Left colon (tissue), 2 donors: ENCODE measurements around the gene MDFIC2. TPM values are rescaled to one million over a fixed set of nuclear protein-coding genes. Genes with fewer than 3 reads are reported as not detected.
A peak's percentile ranks its signal among the peaks of the same experiment; 100 is the strongest.
"Not testable (repeated sequence)": the region's sequence is repeated elsewhere in the genome, so short reads cannot be mapped to it uniquely, and the experiment has no call there.

Source experiments
- ATAC-seq: fragments of 200-7000 bp; cut with Tn5 transposase; one replicate; pipeline ENCODE4 v1.9.1; 2020; ENCODE audit warnings: mild to moderate bottlenecking, moderate library complexity
- DNase-seq, 2 donors: peaks; one replicate each; pipeline ENCODE4 v3.0.0-alpha.2; 2020
- intact Hi-C, 2 donors: fragments of 100-400 bp; cut with DNase I in 1 of 2; cut with micrococcal nuclease in 1 of 2; formaldehyde crosslinking; loops; one replicate each; pipeline versions ENCODE4 v1.11.2 to v1.14.0; 2022; cut with DNase I, micrococcal nuclease
- long read RNA-seq: library from polyadenylated mRNA; unstranded; transcript quantifications from one replicate; pipeline ENCODE4 v2.0.0, GENCODE V29; 2021
- total RNA-seq, 2 donors: library from RNA; stranded (reverse); fragmentation: NEBNext Ultra II Directional; extraction: Animal tissue kit (Norgen Biotek cat#: 25700); gene quantifications; one replicate each; pipeline ENCODE4 v1.2.1, GENCODE V29; 2021
- donor health status: DM: no; HTN: no; CAD: no.
- donor health status: DM: yes; HTN: yes; CAD: no.

MDFIC2 gene
- total RNA-seq: not detected
- long read RNA-seq: 0 reads

DNA sequence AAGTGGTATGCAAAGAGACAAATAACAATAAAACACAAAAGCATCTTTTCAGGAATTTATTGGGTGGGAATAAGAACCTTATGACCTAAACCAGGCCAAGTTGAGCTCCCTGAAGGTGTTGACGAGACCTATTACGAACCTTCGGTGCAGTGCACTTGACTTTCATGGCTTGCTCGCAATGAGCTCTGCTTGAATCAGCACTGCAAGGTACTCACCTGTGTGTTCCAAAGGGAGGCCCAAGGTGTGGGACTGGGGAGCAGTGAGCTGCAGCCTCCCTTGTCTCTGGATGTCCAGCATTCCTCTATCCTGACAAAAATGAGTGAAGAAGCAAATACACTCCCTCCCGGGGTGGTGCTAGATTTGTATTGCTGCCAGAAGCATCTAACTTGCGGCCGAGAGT, at the start of gene MDFIC2:
Gene MDFIC2 (minus strand): TSS at position 303 of the 400 bp plus-strand sequence. CDS start 665 bp downstream, outside the sequence.
- DNase-seq: no peak

DNA sequence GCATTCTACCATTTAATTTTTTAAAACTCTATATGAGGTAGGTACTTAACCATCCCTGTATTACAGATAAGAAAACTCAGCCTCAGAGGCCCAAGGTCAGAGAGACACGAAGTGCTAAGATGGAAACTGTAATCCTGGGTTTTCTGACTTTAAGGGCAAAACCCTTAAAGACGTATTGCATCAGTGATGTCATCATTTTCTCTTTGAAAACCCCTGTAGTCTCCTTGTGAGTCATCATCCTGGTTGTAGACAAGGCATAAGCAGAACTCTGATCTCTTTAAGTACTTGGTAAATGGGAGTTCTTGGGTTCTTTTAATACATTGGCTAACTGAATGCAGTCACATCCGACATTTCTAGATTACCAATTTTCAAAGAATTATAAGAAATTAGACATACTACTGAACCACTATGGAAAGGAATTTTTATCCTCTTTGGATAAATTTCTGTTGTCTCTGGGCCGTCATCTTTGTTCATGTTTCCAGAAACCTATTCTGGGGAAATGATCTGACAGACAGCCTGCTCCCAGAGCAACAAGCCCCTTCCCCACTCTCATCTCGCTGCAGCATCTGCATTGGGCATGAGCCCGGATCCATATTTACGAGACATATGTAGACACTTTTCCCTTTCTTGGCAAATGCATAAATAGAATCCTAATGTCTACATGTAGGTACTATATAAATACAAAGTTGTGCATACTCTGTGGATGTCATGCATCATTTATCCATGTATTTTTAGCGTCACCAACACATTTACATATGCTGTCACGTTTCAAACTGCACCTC, 48.7 kb upstream of the MDFIC2 start:
- intact Hi-C loops: no loop called here
- DNase-seq: no peak
- no peak for ATAC-seq

More for the DNA sequence above, at the start of gene MDFIC2:
- intact Hi-C loops: no loop called here
- no peak for ATAC-seq

DNA sequence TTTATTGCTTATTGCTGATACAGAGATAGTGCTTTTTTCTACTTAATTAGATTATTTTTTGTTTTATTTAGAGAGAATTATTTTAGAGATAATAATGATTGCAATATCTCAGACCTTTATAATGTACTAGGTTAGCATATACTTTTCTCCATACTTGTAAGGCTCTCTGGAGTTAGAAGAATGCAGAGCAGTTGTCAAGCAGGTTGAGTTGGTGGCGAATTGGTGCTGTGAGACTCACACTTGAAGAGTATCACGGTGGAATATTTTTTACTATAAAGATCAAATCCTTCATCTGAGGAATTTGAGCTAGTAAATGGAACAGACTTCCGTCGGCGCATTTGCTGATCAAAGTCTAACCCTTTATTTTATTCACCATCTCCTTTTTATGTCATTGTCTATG, 47.3 kb upstream of the MDFIC2 start:
- no peak for ATAC-seq
- no peak for DNase-seq
- intact Hi-C loops: loop anchor here in 1 of 2 donors (10.0 kb wide), 1 partner anchor 235 kb away; no protein-coding TSS in a partner anchor

DNA sequence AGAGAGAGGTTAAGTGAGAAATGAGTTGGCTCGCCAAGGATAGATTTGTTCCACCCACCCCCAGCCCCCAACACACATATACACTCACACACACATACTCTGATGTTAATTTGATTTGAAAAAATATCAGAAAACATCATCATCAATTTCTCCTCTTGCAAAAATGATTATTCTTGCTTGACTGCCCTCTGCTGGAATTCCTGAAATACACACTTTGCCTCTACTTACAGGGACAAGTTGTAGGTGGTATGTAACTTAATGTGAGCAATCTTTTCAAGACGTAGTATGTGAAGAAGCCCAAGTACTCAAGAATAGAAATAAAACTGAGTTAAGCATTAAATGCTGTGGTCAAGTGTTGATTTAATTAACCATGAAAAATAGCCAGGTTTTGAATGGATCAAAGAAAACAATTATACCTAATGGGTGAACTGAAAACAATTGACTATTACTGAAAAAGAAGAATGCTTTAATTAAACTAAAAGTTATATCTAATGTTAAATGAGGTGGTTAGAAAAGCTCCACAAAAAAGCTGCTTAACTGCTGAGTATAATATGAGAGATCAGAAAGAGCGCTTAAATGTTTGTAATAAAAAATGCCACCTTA, 46.6 kb upstream of the MDFIC2 start:
- no peak for DNase-seq
- no peak for ATAC-seq
- intact Hi-C loops: loop anchor here in 1 of 2 donors (10.0 kb wide), 1 partner anchor 234 kb away; no protein-coding TSS in a partner anchor

DNA sequence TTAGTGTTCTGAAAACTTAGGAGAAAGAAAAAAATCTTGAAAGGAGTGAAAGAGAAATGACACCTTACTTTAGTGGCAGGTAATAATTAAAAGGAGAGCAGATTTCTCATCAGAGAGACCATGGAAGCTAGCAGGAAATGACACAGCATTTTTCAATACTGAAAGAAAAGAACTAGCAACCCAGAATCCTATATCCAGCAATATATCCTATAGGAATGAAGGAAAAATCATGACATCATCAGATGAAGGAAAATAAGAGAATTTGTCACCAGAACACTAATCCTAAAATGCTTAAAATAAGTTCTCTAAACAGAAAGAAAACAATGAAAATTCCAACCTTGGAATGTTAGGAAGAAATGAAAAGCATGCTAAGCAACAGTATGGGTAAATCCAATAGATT, 39.8 kb upstream of the MDFIC2 start:
- ATAC-seq (no peak), DNase-seq (no peak)
- intact Hi-C loops: loop anchor here in 1 of 2 donors (10.0 kb wide), 1 partner anchor 227 kb away; no protein-coding TSS in a partner anchor

DNA sequence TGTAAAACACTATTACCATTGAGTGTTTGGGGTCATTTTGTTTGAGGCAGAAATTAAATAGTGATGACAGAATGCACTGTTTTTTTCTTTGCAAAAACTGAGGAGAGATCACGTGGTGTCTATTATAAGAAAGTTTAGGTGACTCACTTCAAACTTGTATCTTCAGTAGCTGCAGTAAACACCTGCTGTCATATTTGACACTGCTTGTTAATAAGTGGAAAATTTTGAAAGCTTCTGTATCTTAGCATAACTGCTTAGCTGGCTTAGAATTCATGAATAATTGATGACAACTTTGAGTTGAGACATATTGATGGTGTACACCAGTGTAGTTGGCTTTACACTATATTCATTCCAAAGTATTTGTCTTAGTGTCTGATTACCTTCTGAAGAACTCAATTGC, 29.7 kb upstream of the MDFIC2 start:
- intact Hi-C loops: no loop called here
- no peak for ATAC-seq

DNA sequence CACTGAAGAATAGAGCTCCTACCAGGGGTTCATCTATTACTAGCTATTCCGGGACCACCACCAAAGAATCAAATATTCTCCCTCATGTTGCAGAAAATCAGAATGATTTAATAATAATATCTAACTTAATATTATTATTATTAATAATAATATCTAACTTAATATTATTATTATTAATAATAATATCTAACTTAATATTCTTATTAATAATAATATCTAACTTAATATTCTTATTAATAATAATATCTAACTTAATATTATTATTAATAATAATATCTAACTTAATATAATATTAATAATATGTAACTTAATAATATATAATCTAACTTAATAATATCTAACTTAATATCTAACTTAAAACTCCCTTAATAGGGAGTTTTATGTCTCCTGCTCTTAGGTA, 24.4 kb upstream of the MDFIC2 start:
- ATAC-seq, DNase-seq, intact Hi-C loops: not testable (repeated sequence)

More for the DNA sequence above, 29.7 kb upstream of the MDFIC2 start:
- no peak for DNase-seq

DNA sequence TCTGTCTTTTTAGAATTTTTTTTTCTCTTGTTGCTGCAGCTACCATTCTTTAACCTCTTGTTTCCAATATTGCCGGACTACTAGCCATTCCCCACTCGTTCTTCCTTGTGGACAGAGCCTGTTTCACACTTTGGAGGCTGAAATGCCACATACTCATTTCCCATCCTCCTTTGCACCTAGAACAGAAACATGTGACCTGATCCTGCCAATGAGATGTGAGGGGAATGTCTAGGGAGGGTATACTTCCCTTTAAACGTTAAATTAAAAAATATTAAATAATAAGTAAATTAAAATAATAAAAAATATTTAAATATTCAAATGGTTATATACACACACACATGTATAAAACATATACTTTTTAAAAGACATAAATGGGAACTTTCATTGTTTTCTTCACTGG, 20.6 kb upstream of the MDFIC2 start:
- DNase-seq: no peak
- ATAC-seq: no peak
- intact Hi-C loops: no loop called here

DNA sequence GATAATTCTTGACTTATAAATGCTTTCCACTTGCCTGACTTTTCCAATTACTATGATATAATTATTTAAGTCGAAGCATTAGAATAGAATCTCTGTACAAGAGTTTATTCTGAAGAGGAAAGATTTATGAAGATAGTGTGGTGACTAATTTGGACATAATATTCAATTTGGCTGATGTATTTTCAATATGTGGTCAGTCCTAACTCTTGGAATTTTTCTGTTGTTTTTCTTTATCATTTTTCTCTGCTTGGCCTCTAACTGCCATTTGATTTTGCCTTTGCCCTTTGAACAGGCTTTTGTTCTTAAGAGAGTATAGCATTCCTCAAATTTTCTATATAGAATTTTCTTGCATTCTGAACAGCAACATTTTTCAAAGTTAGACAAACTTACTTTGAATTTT, 2.6 kb upstream of the MDFIC2 start:
- intact Hi-C loops: no loop called here
- ATAC-seq: no peak
- no peak for DNase-seq

DNA sequence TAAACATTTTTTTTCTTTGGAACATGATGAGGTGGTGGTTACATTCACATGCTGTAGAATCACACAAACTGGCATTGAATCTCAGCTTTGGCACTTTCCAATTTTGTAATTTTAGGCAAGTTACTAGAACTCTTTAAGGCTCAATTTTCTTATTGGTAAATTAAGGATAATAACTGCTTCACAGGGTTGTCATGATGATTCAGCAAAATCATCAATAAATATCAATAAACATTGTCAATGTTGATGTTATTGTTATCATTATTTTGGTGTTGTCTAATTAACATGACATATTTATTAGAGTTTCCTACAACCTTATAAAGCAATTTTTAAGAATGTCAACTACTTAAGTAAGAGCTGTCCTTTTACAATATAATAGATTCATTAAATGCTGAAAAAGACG, 1.6 kb downstream of the MDFIC2 start:
- DNase-seq (no peak), ATAC-seq (no peak)
- intact Hi-C loops: no loop called here

DNA sequence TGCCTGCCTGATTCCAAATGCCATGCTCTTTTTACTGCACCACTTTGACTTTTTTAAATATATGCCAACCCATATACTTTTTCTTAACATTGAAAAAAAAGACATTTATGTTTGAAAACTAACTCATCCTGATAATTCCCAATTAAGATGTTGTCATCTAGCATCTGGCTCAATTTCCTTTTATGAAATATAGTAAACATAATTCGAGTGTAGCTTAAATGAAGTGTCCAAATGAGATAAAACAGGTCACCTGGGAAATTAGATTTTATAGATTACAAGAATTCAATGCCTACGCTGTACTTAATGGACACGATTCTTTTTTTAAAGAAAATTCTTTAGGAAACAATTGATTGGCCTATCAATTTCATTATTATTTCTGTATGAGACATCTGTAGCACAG, 2.8 kb downstream of the MDFIC2 start:
- ATAC-seq: no peak
- no peak for DNase-seq

DNA sequence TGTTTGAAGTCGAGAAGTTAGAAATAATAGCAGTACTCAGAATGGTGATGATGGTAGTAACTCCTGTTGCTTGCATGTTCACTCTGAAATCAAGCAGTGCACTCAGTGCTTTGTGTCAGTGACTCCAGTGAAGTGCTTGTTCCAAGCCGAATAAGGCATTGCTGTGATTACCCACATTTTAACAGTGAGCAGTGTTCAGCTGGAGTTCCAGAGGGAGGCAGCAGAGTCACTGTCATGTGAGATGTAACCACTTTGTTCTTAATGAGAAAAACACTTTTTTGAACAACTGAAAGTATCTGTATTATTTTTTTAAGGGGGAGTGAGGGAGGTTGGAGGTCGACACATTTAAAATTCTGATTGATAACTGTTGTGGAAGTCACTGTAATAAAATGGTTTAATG, 3.7 kb downstream of the MDFIC2 start:
- no peak for DNase-seq
- intact Hi-C loops: no loop called here
- no peak for ATAC-seq

More for the DNA sequence above, 2.8 kb downstream of the MDFIC2 start:
- intact Hi-C loops: no loop called here

DNA sequence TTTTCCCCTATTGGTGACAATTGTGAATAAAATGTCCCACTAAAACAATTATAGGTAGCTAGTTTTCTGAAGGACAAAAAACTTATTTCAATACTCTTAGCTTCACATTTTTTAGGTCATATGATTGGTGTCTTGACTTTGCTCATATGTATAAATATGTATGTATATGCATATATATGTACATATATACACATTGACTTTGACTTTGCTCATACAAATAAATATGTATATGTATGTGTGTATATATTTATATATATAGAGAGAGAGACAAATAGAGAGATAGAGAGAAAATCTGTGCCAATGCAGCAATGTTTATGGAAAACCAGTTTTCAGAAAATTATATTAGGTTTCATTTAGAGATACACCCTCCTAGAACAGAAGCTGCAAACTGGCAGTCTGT, 5.7 kb downstream of the MDFIC2 start:
- ATAC-seq (no peak), DNase-seq (no peak)
- intact Hi-C loops: no loop called here

DNA sequence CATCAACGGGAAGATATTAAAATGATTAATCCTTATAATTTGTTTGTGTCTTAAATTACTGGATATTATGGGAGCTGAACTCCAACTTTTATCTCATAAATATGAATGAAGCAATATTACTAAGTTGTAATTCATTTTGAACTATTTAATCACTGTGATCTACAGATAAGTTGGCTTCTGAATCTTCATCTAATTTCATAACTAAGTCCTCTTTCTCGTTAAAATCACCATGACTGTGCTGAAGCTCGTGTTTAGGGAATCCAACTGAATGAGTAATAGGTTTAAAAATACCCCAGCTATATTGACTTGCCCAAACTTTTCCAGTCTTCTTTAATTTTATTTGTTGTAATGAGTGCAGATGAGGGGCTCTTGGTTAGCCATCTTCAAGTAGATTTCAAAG, 14.1 kb downstream of the MDFIC2 start:
- ATAC-seq (no peak), DNase-seq (no peak)
- intact Hi-C loops: no loop called here

DNA sequence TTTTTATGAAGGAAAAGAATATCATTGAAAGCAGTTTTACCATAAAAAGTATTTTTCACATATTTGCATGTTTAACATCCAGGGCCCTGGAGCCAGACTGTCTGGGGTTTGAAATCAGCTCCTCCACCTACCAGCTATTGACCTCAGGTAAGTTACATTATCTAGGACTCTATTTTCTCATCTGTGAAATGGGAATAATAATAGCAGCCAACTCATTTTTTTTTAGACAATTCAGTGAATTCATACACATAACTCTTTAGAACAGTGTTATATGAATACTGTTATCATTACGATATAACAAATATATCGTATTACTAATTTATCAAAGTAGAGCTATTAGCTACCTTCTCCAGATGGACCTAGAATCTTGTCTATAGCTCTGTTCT, 21.3 kb downstream of the MDFIC2 start:
- intact Hi-C loops: no loop called here
- DNase-seq: no peak
- ATAC-seq: no peak

DNA sequence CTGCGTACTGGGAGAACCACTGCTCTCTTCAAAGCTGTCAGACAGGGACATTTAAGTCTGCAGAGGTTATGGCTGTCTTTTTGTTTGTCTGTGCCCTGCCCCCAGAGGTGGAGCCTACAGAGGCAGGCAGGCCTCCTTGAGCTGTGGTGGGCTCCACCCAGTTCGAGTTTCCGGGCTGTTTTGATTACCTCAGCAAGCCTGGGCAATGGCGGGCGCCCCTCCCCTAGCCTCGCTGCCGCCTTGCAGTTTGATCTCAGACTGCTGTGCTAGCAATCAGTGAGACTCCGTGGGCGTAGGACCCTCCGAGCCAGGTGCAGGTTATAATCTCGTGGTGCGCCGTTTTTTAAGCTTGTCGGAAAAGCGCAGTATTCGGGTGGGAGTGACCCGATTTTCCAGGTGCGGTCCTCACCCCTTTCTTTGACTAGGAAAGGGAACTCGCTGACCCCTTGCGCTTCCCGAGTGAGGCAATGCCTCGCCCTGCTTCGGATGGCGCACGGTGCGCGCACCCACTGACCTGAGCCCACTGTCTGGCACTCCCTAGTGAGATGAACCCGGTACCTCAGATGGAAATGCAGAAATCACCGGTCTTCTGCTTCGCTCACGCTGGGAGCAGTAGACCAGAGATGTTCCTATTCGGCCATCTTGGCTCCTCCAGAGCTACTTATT, 21.9 kb downstream of the MDFIC2 start:
- intact Hi-C loops, DNase-seq, ATAC-seq: not testable (repeated sequence)

DNA sequence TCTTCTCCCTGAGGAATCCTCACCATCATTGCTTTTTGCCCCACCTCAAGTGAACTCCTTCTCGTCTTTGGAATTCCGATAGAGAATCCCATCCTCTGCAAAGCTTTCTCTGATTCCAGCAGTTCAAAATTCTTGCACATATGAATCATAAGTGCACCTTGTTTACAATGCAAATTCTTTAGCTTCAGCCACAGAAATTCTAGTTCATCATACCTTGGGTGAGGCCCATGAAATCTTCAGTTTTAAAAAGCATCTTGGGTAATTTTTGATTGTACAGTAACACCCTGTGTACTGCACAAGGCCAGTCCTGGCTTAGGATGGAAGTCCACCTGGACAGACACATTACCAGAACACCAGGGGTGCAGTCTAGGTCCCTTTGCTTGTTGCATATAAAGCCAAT, 30.8 kb downstream of the MDFIC2 start:
- intact Hi-C loops: no loop called here
- DNase-seq (no peak), ATAC-seq (no peak)

DNA sequence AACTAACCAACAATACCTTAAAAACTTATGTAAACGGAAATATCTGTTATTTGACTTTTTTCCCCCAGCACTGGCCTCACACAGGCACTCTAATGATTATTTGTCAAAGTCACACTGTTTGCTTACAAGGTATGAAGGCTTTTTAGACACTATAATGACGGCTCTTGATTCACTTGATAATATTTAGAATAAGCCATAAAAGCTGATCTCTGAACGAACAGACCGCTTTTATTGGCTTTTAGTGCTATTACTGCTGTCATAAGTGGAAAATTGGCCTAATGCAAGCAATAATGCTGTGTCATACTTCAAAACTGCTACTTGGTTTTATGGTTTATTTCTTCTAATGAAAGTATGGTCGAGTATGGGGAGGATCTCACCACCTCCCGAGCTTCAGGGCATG, 35.1 kb downstream of the MDFIC2 start:
- intact Hi-C loops: no loop called here
- DNase-seq (no peak), ATAC-seq (no peak)

DNA sequence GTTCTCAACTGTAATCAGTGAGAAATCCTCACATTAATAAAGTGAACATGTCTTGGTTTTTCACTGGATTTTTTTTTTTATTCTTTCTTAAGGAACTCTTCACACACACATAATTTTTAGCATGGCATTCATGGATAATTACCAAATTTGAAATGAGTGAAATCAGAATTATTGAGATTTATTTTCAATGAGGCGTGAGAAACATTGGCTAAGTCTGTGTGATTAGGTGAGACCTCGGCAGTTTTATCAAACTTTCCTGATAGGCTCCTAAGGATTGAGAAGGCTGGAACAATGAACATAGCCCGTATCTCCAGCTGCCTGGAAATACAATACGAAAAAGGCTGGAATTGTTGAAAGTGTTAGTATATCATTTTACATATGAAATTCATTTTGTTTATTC, 35.5 kb downstream of the MDFIC2 start:
- ATAC-seq: no peak

DNA sequence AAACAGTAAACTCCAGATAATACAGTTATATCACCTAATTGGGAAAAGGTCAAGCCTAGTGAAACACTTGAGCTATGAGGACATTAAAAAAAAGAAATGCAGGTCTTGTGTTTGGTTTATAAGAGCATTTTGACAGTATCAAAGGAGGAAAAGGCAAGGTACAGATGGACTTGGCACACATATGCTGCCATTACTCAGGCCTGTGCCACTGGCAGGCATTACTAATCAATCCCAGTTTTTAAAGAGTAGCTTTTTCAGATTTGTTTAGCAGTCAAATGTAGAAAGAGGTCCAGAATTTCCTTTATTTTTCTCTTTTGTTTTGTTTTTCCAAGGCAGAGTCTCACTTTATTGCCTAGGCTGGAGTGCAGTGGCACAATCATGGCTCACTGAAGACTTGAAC, 38.9 kb downstream of the MDFIC2 start:
- DNase-seq: no peak
- peak; percentile 75 for ATAC-seq

More for the DNA sequence above, 35.5 kb downstream of the MDFIC2 start:
- intact Hi-C loops: no loop called here
- no peak for DNase-seq

More for the DNA sequence above, 38.9 kb downstream of the MDFIC2 start:
- intact Hi-C loops: no loop called here
